PC-9 (cell line): ENCODE measurements around the gene CNBD2. TPM values are rescaled to one million over a fixed set of nuclear protein-coding genes. Genes with fewer than 3 reads are reported as not detected.
A peak's percentile ranks its signal among the peaks of the same experiment; 100 is the strongest.
"Not testable (repeated sequence)": the region's sequence is repeated elsewhere in the genome, so short reads cannot be mapped to it uniquely, and the experiment has no call there.

ENCODE experiments used
- BruUV-seq: library from RNA; stranded (reverse); fragments of 400-500 nt; replicated peaks from 2 replicates; lab custom pipeline; 2021; lab: Mats Ljungman, UMichigan
- CTCF ChIA-PET: fragments of 300-600 bp; sonication (Branson Sonifier 250); formaldehyde crosslinking; loops from one replicate; lab custom pipeline; 2022; ENCODE audit warnings: antibody characterized with exemption; lab: Charles Lee
- POLR2A ChIA-PET: fragments of 300-600 bp; sonication (Branson Sonifier 250); formaldehyde crosslinking; loops from one replicate; lab custom pipeline; 2022; ENCODE audit warnings: antibody characterized with exemption; ENCODE audit not compliant: unreplicated experiment; lab: Charles Lee
- DNase-seq, 2 experiments: peaks; one replicate each; pipeline versions ENCODE4 v3.0.0 to v3.0.0-alpha.2; 2015 to 2022; ENCODE audit warnings: mixed read lengths in 1 of 2
- H2AFZ ChIP-seq: fragments of 200-600 bp; sonication (generic); 2 replicates; pipeline ENCODE4 v1.8.1; 2017; ENCODE audit warnings: antibody characterized with exemption
- H3F3A ChIP-seq: fragments of 200-600 bp; sonication (generic); 2 replicates; pipeline ENCODE4 v1.8.1; 2017; ENCODE audit warnings: antibody characterized with exemption, mild to moderate bottlenecking, low read depth; ENCODE audit not compliant: insufficient read depth
- H3K27ac ChIP-seq: fragments of 200-600 bp; sonication (generic); 2 replicates; pipeline ENCODE4 v1.6.1; 2016; ENCODE audit warnings: mixed run types
- H3K27me3 ChIP-seq: fragments of 200-600 bp; sonication (generic); 2 replicates; pipeline ENCODE4 v1.6.1; 2016; ENCODE audit warnings: low read depth, mixed run types; ENCODE audit not compliant: insufficient read depth
- H3K36me3 ChIP-seq: fragments of 200-600 bp; sonication (generic); 2 replicates; pipeline ENCODE4 v1.6.1; 2016; ENCODE audit warnings: low read depth, mixed run types
- H3K4me1 ChIP-seq: fragments of 200-600 bp; sonication (generic); replicated peaks from 2 replicates; pipeline ENCODE4 v1.6.1; 2016; ENCODE audit warnings: mixed run types; ENCODE audit not compliant: insufficient read depth
- H3K4me2 ChIP-seq: fragments of 200-600 bp; sonication (generic); 2 replicates; pipeline ENCODE4 v1.6.1; 2017; ENCODE audit warnings: mixed run types
- H3K4me3 ChIP-seq: fragments of 200-600 bp; sonication (generic); 2 replicates; pipeline ENCODE4 v1.6.1; 2016; ENCODE audit warnings: mixed run types
- H3K79me2 ChIP-seq: fragments of 200-600 bp; sonication (generic); 2 replicates; pipeline ENCODE4 v1.6.1; 2017; ENCODE audit warnings: low read depth, mixed run types
- H3K9me2 ChIP-seq: fragments of 200-600 bp; sonication (generic); 2 replicates; pipeline ENCODE4 v1.8.1; 2017; ENCODE audit warnings: mild to moderate bottlenecking; ENCODE audit not compliant: insufficient read depth
- H3K9me3 ChIP-seq: fragments of 200-600 bp; sonication (generic); 2 replicates; pipeline ENCODE4 v1.8.1; 2016; ENCODE audit warnings: low read depth; ENCODE audit not compliant: insufficient read depth
- H4K20me1 ChIP-seq: fragments of 200-600 bp; sonication (generic); 2 replicates; pipeline ENCODE4 v1.8.1; 2017; ENCODE audit not compliant: insufficient read depth
- CTCF ChIP-seq: fragments of 200-600 bp; sonication (generic); conservative IDR thresholded peaks from 2 replicates; pipeline ENCODE4 v1.6.1; 2017; ENCODE audit warnings: mixed run types, antibody characterized with exemption, mild to moderate bottlenecking, moderate library complexity
- EZH2 ChIP-seq: fragments of 200-600 bp; sonication (generic); IDR thresholded peaks from 2 replicates; pipeline ENCODE4 v1.8.0; 2017; ENCODE audit warnings: antibody characterized with exemption, low read depth
- intact Hi-C: fragments of 100-400 bp; cut with micrococcal nuclease; formaldehyde crosslinking; loops from one replicate; pipeline ENCODE4 v1.10.0; 2022; ENCODE audit not compliant: unreplicated experiment
- total RNA-seq: library from RNA; stranded (reverse); gene quantifications from 2 replicates; pipeline ENCODE4 v1.2.3, GENCODE V29; 2021

The CNBD2 gene
- total RNA-seq, 1 experiment from 2014 or later, result 7.3 TPM

DNA sequence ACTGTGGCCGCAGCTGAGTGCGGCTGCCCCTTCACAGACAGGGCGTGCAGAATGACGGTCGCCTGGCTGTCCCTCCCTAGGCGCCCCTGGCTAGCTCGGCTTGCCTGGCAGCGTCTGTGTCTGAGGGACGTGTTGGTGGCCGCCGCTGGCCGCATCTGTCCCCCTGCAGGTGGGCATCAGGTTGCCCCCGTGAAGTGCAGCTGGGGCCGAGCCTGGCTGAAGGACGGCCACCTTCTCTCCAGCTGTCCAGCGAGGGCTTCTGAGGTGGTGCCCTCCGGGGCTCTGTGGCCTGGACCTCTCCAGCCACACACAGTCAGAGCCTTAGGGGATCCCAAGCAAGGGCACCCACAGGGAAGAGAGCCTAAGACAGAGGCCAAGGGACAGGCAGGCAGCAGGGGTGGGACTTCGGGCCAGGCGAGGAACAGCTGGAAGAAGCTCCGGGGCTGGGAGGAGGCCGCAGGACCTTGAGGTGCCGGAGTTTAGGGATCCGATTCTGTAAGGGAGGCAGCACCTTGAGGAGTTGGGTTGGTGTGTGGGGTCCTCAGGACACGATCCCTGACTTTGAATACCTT, 97.1 kb downstream of the CNBD2 start:
- POLR2A ChIA-PET, result no interaction called here

DNA sequence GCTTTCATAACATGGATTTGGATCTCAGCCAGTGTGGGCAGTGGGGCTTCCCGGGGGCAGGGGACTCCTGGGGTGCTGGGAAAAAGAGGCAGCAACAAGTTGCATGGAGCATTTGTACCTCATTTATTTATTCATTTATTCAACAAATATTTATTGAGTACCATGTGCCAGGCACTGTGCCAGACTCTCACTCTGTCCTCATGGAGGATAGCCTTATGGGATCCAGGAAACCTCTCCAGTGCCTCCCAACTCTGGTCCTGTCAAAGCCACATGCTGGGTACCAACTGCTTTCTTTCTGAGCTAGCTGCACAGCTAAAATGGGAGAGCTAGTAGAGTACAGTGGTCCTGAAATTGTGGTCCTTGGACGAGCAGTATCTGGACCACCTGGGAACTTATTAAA, 98.4 kb downstream of the CNBD2 start:
- no peaks in the 10 kb centered on the region for H3K79me2 ChIP-seq
- peaks cover 20% of the 10 kb centered on the region for H3K4me1 ChIP-seq
- H3K4me2 ChIP-seq, result no peak overlapping the region
- DNase-seq, result no peak
- H3K9me2 ChIP-seq, result no peaks in the 10 kb centered on the region
- H3K27me3 ChIP-seq, result no peaks in the 10 kb centered on the region
- ChIA-PET POLR2A (interaction anchor here (0.7 kb wide), 1 partner anchor 16 kb away, joined by 3 read pairs; no protein-coding TSS in a partner anchor), CTCF (no interaction called here)
- no peak overlapping the region for H2AFZ ChIP-seq
- no peaks in the 10 kb centered on the region for H3K9me3 ChIP-seq
- H3K4me3 ChIP-seq, result no peak overlapping the region
- intact Hi-C loops, result no loop called here
- no TSS peak for BruUV-seq
- no peaks in the 10 kb centered on the region for H4K20me1 ChIP-seq
- peaks cover 11% of the 10 kb centered on the region; the same call in 1 of the 2 replicates for H3F3A ChIP-seq
- H3K27ac ChIP-seq, result no peak overlapping the region
- H3K36me3 ChIP-seq, result no peaks in the 10 kb centered on the region
- no peak for TF ChIP-seq EZH2
- no peak for TF ChIP-seq CTCF

More for the DNA sequence above, 97.1 kb downstream of the CNBD2 start:
- intact Hi-C loops, result no loop called here
- BruUV-seq, result no TSS peak
- Histone ChIP-seq H3K4me1 (peaks cover 20% of the 10 kb centered on the region), H3K79me2 (no peaks in the 10 kb centered on the region), H4K20me1 (no peaks in the 10 kb centered on the region), H3K9me3 (no peaks in the 10 kb centered on the region), H3K36me3 (no peaks in the 10 kb centered on the region), H3K4me3 (peak overlapping the region; percentile 68; the same call in 1 of the 2 replicates), H3F3A (peaks cover 11% of the 10 kb centered on the region; the same call in 1 of the 2 replicates), H3K27ac (no peak overlapping the region), H3K27me3 (no peaks in the 10 kb centered on the region), H2AFZ (no peak overlapping the region; the same call in 1 of the 2 replicates), H3K4me2 (peak overlapping the region; percentile 89), H3K9me2 (no peaks in the 10 kb centered on the region)
- CTCF ChIA-PET, result interaction anchor here (1.1 to 1.5 kb wide), 2 partner anchors 22 to 74 kb away, joined by 4 to 8 read pairs; no protein-coding TSS in a partner anchor
- TF ChIP-seq EZH2 (no peak), CTCF (no peak)
- DNase-seq, result no peak

DNA sequence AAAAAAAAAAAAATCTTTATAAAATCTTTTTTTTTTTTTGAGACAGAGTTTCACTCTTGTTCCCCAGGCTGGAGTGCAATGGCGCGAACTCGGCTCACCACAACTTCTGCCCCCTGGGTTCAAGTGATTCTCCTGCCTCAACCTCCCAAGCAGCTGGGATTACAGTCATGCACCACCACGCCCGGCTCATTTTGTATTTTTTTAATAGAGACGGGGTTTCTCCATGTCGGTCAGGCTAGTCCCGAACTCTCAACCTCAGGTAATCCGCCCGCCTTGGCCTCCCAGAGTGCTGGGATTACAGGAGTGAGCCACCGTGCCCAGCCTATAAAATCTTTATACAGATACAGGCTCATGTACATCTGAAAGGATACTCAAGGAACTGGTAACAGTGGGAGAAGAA, 100.1 kb downstream of the CNBD2 start:
- DNase-seq, H3K36me3 ChIP-seq, H3F3A ChIP-seq, H3K4me2 ChIP-seq, CTCF ChIA-PET, intact Hi-C loops, H3K27me3 ChIP-seq, H3K27ac ChIP-seq, H2AFZ ChIP-seq, POLR2A ChIA-PET, H3K9me3 ChIP-seq, H3K4me3 ChIP-seq, H4K20me1 ChIP-seq, H3K79me2 ChIP-seq, H3K9me2 ChIP-seq, BruUV-seq: not testable (repeated sequence)
- peaks cover 12% of the 10 kb centered on the region for H3K4me1 ChIP-seq
